Adrenal gland (tissue), 5 donors: ENCODE results near the gene NHS.

Source experiments
- POLR2A ChIP-seq, 2 donors: fragments of 450-650 bp; IDR thresholded peaks; one replicate each; pipeline ENCODE4 v1.6.1; 2017; ENCODE audit warnings: antibody characterized with exemption in 2 of 2, mild to moderate bottlenecking in 2 of 2, moderate library complexity in 1 of 2
- TF ChIP-seq, protein P1 (sequence below), 6 experiments: fragments of 450-650 bp in 4 of 6; fragments of 200-600 bp in 2 of 6; sonication (generic) in 1 of 6; IDR thresholded peaks; 1 replicate in 5 of 6; 2 replicates in 1 of 6; pipeline versions ENCODE4 v1.5.1 to v1.8.0; 2016 to 2021; ENCODE audit warnings: antibody characterized with exemption in 6 of 6, mild to moderate bottlenecking in 2 of 6, moderate library complexity in 1 of 6
- donor health status: DM: no; HTN: no; CAD: no.

DNA sequence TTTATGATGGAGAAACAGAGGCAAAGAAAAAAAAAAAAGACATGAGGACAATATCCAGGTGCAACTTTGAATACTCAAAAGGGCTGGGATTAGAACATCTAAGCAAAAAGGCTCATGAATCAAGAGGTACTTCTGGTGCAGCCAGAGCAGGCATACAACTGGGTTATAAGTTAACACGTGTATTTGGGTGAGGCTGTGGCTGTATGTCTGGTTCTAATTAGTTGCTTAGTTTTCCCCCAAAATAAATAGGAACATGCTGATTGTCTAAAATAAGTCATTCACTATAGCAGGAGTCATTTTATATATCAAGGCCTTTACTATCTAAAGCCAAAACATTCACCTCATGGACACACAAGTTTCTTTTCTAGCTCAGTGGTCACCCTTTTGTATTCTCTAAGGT, 20.2 kb downstream of the NHS start:
- TF ChIP-seq POLR2A (IDR thresholded peaks at IDR 0.05), result no peak
- TF ChIP-seq, protein P1, sequence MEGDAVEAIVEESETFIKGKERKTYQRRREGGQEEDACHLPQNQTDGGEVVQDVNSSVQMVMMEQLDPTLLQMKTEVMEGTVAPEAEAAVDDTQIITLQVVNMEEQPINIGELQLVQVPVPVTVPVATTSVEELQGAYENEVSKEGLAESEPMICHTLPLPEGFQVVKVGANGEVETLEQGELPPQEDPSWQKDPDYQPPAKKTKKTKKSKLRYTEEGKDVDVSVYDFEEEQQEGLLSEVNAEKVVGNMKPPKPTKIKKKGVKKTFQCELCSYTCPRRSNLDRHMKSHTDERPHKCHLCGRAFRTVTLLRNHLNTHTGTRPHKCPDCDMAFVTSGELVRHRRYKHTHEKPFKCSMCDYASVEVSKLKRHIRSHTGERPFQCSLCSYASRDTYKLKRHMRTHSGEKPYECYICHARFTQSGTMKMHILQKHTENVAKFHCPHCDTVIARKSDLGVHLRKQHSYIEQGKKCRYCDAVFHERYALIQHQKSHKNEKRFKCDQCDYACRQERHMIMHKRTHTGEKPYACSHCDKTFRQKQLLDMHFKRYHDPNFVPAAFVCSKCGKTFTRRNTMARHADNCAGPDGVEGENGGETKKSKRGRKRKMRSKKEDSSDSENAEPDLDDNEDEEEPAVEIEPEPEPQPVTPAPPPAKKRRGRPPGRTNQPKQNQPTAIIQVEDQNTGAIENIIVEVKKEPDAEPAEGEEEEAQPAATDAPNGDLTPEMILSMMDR (IDR thresholded peaks at IDR 0.05), result no peak
